ENCODE measurements around the gene FLRT2.

DNA sequence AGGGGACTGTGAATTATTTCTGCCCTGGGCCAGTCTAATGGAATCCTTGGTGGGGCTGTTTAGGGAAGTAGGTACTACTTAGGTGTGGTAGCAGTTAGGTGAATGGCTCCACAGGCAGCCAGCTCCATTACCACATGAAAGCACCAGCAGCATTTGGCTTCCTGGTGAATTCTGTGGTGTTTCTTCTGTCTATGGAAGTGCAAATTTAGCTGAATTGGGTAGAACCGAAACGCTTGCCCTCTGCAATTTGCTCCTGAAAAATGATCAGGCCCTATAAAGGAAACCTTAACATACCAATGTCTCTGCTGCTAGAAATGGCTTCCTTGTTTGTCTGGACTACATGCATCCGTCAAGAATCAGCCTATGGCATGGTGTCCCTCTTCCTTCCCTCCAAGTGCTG is 16.4 kb downstream of the FLRT2 start:
- TF ChIP-seq POLR2A (IDR thresholded peaks at IDR 0.05; ENCODE audit: low read depth, low read length) (no peak), POLR2AphosphoS5 (IDR thresholded peaks at IDR 0.05; ENCODE audit: low read depth, low read length) (no peak), TAF1 (IDR thresholded peaks at IDR 0.05; ENCODE audit: borderline replicate concordance, low read depth, low read length) (no peak)
